Endodermal cell (in vitro differentiated cells): Measurements from ENCODE around the gene NOCT. TPM values are rescaled to one million over a fixed set of nuclear protein-coding genes. Genes with fewer than 3 reads are reported as not detected.
"Not testable (repeated sequence)": the region's sequence is repeated elsewhere in the genome, so short reads cannot be mapped to it uniquely, and the experiment has no call there.

Experiments used
- DNase-seq: peaks from one replicate; pipeline ENCODE4 v3.0.0-alpha.2; 2017
- H3K27ac ChIP-seq: 2 replicates; pipeline ENCODE4 v1.5.1; 2013; ENCODE audit warnings: mild to moderate bottlenecking, low read depth, low read length, moderate library complexity
- H3K27me3 ChIP-seq: 2 replicates; pipeline ENCODE4 v1.6.1; 2013; ENCODE audit warnings: mild to moderate bottlenecking, low read length, moderate library complexity; ENCODE audit not compliant: insufficient read depth, control insufficient read depth, poor library complexity, severe bottlenecking
- H3K36me3 ChIP-seq: 2 replicates; pipeline ENCODE4 v1.7.0; 2013; ENCODE audit warnings: mild to moderate bottlenecking, low read length, moderate library complexity; ENCODE audit not compliant: control insufficient read depth, insufficient read depth
- H3K4me1 ChIP-seq: one replicate; pipeline ENCODE4 v1.7.0; 2013; ENCODE audit warnings: low read length; ENCODE audit not compliant: control insufficient read depth, insufficient read depth
- H3K4me3 ChIP-seq: 2 replicates; pipeline ENCODE4 v1.5.1; 2013; ENCODE audit warnings: mild to moderate bottlenecking, low read length, moderate library complexity
- H3K9ac ChIP-seq: 2 replicates; pipeline ENCODE4 v1.6.1; 2013; ENCODE audit warnings: mild to moderate bottlenecking, low read length, moderate library complexity; ENCODE audit not compliant: poor library complexity, severe bottlenecking; ENCODE audit errors: extremely low read depth
- H3K9me3 ChIP-seq: 2 replicates; pipeline ENCODE4 v1.6.1; 2013; ENCODE audit warnings: mild to moderate bottlenecking, low read length, moderate library complexity; ENCODE audit not compliant: control insufficient read depth
- H3K27ac Mint-ChIP-seq: 2 replicates; pipeline ENCODE4 v1.8.0; 2020; ENCODE audit warnings: mixed read lengths
- H3K27me3 Mint-ChIP-seq: 2 replicates; pipeline ENCODE4 v1.8.0; 2021; ENCODE audit warnings: mild to moderate bottlenecking, mixed read lengths; ENCODE audit not compliant: insufficient read depth
- H3K36me3 Mint-ChIP-seq: 2 replicates; pipeline ENCODE4 v1.8.0; 2020; ENCODE audit warnings: low read depth, mixed read lengths
- H3K4me1 Mint-ChIP-seq: 2 replicates; pipeline ENCODE4 v1.8.0; 2020; ENCODE audit warnings: mixed read lengths
- H3K4me3 Mint-ChIP-seq: 2 replicates; pipeline ENCODE4 v1.8.0; 2020; ENCODE audit warnings: mild to moderate bottlenecking, moderate library complexity, mixed read lengths
- H3K9me3 Mint-ChIP-seq: 2 replicates; pipeline ENCODE4 v1.8.0; 2020; ENCODE audit warnings: mild to moderate bottlenecking, mixed read lengths
- WGBS, 2 experiments: methylation state at CpG; one replicate each; pipeline versions ENCODE4 v1.1.5 to v1.1.7; 2013; ENCODE audit warnings: missing lambda C conversion rate in 2 of 2, mixed read lengths in 1 of 2; ENCODE audit not compliant: insufficient coverage in 1 of 2, insufficient read length in 1 of 2; 5-methylcytosine and 5-hydroxymethylcytosine counted together
- total RNA-seq, 2 donors: library from RNA; stranded (reverse); fragmentation: NEBNext Ultra II Directional in 1 of 2; extraction: Animal tissue kit (Norgen Biotek cat#: 25700) in 1 of 2; gene quantifications; 2 replicates in 1 of 2; 3 replicates in 1 of 2; pipeline ENCODE4 v1.2.1, GENCODE V29; 2021
- TF ChIP-seq, protein P1 (sequence below): fragments of 200-600 bp; sonication (generic); conservative IDR thresholded peaks from 2 replicates; pipeline ENCODE4 v1.5.0; 2021; ENCODE audit warnings: antibody characterized with exemption, mild to moderate bottlenecking

NOCT gene
- total RNA-seq, 2 donors from 2014 or later, result 11.7 to 22.3 TPM

DNA sequence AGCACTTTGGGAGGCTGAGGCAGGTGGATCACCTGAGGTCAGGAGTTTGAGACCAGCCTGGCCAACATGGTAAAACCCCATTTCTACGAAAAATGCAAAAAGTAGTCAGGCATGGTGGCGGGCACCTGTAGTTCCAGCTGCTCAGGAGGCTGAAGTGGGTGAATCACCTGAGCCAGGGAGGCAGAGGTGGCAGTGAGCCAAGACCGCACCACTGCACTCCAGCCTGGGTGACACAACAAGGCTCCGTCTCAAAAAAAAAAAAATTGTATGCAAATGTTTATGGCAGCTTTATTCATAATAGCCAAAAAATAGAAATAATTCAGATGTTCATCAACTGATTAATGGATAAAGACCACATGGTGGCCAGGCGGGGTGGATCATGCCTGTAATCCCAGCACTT lies 9.8 kb upstream of the NOCT start:
- no peak for DNase-seq
- WGBS, 2 experiments, result 87 to 88% methylated on average over 4 of the region's 5 CpGs
- Mint-ChIP-seq H3K36me3 (no peaks in the 10 kb centered on the region), H3K4me3 (no peak overlapping the region), H3K27me3 (no peaks in the 10 kb centered on the region), H3K27ac (no peak overlapping the region), H3K4me1 (peaks cover 4% of the 10 kb centered on the region), H3K9me3 (peaks cover 12% of the 10 kb centered on the region)
- Histone ChIP-seq H3K9me3 (peaks cover 10% of the 10 kb centered on the region), H3K4me3 (no peak overlapping the region), H3K4me1 (no peaks in the 10 kb centered on the region), H3K9ac (no peak overlapping the region), H3K27me3 (no peaks in the 10 kb centered on the region), H3K36me3 (no peaks in the 10 kb centered on the region), H3K27ac (no peak overlapping the region)
- TF ChIP-seq, protein P1, sequence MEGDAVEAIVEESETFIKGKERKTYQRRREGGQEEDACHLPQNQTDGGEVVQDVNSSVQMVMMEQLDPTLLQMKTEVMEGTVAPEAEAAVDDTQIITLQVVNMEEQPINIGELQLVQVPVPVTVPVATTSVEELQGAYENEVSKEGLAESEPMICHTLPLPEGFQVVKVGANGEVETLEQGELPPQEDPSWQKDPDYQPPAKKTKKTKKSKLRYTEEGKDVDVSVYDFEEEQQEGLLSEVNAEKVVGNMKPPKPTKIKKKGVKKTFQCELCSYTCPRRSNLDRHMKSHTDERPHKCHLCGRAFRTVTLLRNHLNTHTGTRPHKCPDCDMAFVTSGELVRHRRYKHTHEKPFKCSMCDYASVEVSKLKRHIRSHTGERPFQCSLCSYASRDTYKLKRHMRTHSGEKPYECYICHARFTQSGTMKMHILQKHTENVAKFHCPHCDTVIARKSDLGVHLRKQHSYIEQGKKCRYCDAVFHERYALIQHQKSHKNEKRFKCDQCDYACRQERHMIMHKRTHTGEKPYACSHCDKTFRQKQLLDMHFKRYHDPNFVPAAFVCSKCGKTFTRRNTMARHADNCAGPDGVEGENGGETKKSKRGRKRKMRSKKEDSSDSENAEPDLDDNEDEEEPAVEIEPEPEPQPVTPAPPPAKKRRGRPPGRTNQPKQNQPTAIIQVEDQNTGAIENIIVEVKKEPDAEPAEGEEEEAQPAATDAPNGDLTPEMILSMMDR, result no peak

DNA sequence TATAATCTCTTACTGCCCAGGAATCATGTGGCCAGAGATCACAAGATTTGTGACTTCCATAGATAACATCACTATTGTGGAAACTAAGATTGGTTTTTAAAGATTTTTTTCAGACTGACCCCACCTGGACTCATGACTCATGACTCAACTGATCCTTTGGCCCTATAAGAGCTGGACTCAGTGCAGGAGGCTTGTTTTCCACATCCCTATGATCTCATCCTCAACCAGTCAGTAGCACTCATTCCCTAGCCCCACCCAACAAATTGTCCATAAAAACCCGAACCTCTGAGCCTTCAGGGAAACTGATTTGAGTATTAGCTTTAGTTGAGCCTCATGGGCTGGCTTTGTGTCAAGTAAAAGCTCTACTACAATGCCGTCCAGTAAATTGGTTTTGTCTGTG lies 7.9 kb upstream of the NOCT start:
- DNase-seq, result no peak
- Mint-ChIP-seq H3K9me3 (peaks cover 12% of the 10 kb centered on the region), H3K4me3 (no peak overlapping the region), H3K27ac (no peak overlapping the region), H3K4me1 (peaks cover 4% of the 10 kb centered on the region), H3K36me3 (no peaks in the 10 kb centered on the region), H3K27me3 (no peaks in the 10 kb centered on the region)
- Histone ChIP-seq H3K4me1 (no peaks in the 10 kb centered on the region), H3K9ac (no peak overlapping the region), H3K27me3 (no peaks in the 10 kb centered on the region), H3K9me3 (peaks cover 10% of the 10 kb centered on the region), H3K4me3 (no peak overlapping the region), H3K27ac (no peak overlapping the region), H3K36me3 (no peaks in the 10 kb centered on the region)
- TF ChIP-seq, protein P1, result no peak
- 83 to 95% methylated on average over 2 of the region's 2 CpGs for WGBS, 2 experiments

DNA sequence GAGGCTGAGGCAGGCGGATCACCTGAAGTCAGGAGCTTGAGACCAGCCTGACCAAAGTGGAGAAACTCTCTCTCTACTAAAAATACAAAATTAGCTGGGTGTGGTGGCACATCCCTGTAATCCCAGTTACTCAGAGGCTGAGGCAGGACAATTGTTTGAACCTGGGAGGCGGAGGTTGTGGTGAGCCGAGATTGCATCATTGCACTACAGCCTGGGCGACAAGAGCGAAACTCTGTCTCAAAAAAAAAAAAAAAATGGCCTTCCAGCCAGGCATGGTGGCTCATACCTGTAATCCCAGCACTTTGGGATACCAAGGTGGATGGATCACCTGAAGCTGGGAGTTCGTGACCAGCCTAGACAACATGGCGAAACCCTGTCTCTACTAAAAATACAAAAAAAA lies 7.3 kb upstream of the NOCT start:
- not testable (repeated sequence) for H3K9ac ChIP-seq, DNase-seq, H3K27ac Mint-ChIP-seq, H3K4me3 ChIP-seq, H3K4me3 Mint-ChIP-seq, H3K4me1 ChIP-seq, H3K36me3 ChIP-seq, H3K4me1 Mint-ChIP-seq, H3K36me3 Mint-ChIP-seq, H3K27me3 ChIP-seq, H3K27me3 Mint-ChIP-seq, H3K27ac ChIP-seq
- H3K9me3 Mint-ChIP-seq, result peaks cover 12% of the 10 kb centered on the region
- peaks cover 10% of the 10 kb centered on the region for H3K9me3 ChIP-seq
- 93 to 98% methylated on average over 5 to 7 of the region's 7 CpGs for WGBS, 2 experiments

DNA sequence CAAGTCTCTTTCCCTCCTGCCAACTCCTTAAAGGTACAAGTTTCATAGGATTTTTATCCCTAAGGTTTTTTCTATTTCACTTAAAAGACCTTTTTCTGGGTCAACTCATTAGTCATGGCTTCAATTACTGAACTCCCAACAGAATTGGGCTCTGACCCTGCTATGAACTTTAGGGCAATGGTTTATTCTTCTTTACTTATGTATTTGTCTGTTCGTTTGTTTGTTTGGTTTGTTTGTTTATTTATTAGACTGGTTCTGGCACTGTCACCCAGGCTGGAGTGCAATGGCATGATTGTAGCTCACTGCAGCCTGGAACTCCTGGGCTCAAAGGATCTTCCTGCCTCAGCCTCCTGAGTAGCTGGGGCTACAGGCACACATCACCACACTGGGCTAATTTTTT lies 5.9 kb upstream of the NOCT start:
- H3K4me3 ChIP-seq, result no peak overlapping the region
- H3K4me1 Mint-ChIP-seq, result peaks cover 17% of the 10 kb centered on the region
- H3K36me3 Mint-ChIP-seq, result no peaks in the 10 kb centered on the region
- H3K9me3 Mint-ChIP-seq, result peaks cover 12% of the 10 kb centered on the region
- H3K27me3 ChIP-seq, result no peaks in the 10 kb centered on the region
- no peaks in the 10 kb centered on the region for H3K36me3 ChIP-seq
- DNase-seq, result no peak
- H3K9ac ChIP-seq, result no peak overlapping the region
- 65 to 100% methylated on average over 1 of the region's 1 CpG for WGBS, 2 experiments
- peaks cover 8% of the 10 kb centered on the region for H3K4me1 ChIP-seq
- H3K27ac Mint-ChIP-seq, result no peak overlapping the region
- no peaks in the 10 kb centered on the region for H3K27me3 Mint-ChIP-seq
- TF ChIP-seq, protein P1, result no peak
- peaks cover 10% of the 10 kb centered on the region for H3K9me3 ChIP-seq
- no peak overlapping the region for H3K4me3 Mint-ChIP-seq
- H3K27ac ChIP-seq, result no peak overlapping the region
